Head of caudate nucleus (tissue), 42 donors: ENCODE results near the gene CCNB1IP1.
A peak's percentile ranks its signal among the peaks of the same experiment; 100 is the strongest.
"Not testable (repeated sequence)": the region's sequence is repeated elsewhere in the genome, so short reads cannot be mapped to it uniquely, and the experiment has no call there.

Experiments
- DNase-seq, 42 donors: peaks; one replicate each; pipeline versions ENCODE4 v3.0.0 to v3.0.0-alpha.2; 2020 to 2021; ENCODE audit warnings: mixed read lengths in 7 of 42
- intact Hi-C: fragments of 100-400 bp; cut with DNase I; formaldehyde crosslinking; loops from one replicate; pipeline ENCODE4 v1.15.0; 2022

Gene CCNB1IP1, protein sequence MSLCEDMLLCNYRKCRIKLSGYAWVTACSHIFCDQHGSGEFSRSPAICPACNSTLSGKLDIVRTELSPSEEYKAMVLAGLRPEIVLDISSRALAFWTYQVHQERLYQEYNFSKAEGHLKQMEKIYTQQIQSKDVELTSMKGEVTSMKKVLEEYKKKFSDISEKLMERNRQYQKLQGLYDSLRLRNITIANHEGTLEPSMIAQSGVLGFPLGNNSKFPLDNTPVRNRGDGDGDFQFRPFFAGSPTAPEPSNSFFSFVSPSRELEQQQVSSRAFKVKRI

DNA sequence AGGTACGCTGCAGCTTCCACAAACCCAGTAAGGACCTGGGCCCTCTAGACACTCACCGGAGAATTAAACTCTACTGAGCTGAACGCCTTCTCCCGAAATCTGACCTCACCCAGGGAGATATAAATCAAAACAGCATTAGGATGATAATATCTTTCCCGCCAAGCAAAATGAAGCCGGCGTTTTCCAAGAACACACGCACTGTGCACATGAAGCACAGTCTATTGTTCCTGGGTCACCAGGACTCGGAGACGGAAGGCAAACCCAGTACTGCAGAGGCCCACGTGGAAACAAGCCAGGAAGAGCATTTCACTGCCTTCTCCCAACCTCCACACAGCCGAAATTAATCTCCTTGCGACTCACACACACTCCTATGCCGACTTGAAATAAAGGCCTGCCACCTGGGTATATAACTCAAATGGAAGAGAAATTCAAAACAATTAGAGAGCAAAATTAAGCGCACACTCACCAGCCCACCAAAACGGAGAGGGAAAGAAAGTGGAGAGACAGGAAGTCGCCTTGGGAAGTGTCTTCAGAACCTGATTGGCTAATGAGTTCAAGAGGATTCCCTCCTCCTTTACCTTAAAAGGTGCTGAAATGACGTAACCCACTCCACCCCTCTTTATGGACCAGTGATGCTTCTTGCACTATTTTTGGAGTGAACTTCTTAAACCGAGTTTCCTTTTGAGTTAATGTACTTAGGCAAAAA lies at the start of gene CCNB1IP1:
CCNB1IP1 (minus strand) TSS at position 492 of the 706 bp plus-strand sequence. CDS start 16,756 bp downstream, outside the sequence.
- intact Hi-C loops = no loop called here
- DNase-seq = peak; percentile 27 to 90 (median 64)

DNA sequence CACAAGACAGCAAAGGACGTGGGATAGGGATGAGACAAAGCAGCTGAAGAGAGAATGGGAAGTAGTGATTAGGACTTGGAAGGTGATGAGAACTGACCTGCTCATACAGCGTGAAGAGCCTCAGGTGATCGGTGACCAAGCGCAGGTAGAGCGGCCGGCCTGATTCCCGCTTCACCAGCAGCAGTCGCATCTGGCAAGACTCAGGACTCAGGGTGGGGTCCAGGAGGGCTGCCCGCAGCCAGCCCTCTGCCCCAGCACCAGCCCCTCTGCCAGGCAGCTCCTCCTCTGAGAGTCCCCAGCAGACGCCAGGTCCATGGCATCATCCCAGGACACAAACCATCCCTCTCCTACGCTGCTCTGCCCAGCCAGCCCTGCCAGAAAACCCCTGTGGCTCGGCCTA lies 49.4 kb upstream of the CCNB1IP1 start:
- intact Hi-C loops = no loop called here
- no peak for DNase-seq

DNA sequence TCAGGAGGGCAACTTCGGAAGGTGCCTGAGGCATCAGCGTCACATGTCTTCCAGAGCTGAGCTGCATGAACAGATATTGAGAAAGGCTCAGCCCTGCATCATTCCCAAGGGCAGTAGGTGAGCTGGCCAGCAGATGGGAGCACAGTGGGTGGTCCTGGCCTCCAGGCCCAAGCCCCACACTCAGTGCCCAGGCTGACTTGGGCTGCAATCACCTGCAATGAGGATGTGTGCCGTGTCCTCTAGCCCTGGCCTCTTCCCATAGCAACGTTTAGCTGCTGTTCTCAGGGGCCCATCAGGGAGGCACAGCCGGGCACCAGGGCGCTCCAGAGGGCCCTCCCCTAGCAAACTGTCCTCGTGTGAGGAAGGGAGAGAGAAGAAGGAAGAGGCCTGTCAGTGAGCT lies 48.3 kb upstream of the CCNB1IP1 start:
- intact Hi-C loops = no loop called here
- no peak for DNase-seq

DNA sequence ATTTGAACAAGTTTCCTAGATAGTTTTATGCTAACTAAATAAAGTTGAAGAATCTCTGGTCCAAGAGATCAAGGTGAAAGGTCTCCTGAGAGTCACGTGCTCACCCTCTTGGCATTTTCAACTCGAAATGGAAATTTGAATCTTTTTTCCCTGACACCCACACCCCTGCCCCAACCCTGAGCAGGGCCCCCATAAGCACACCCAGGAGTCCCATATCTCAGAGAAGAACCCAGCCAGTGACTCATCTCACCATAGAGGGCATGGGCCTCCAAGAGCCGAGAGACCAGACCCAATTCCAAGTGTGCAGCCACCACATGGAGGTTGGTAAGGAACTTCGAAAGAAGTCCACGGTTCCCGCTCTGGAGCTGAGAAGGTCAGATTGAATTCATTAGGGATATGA lies 47.6 kb upstream of the CCNB1IP1 start:
- DNase-seq = no peak
- intact Hi-C loops = no loop called here

DNA sequence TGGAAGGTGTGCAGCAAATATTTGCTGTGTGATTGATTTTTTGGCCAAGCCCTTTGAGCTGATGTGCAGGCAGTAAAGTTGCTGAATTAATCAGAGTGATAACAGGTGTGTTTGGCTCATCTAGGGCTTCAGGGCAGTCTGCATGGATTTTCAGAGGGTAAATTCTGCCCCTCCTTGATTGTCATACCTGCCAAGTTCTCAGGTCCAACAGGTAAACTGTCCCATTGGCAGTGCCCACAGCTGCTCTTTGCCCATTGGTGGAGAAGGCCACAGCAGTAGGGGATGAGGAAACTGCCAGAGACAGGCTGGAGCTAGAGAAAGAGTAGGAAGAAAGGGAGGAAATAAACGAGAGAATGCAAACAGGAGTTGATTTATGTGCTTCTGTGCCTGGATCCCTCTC lies 46.7 kb upstream of the CCNB1IP1 start:
- intact Hi-C loops = no loop called here
- no peak for DNase-seq

DNA sequence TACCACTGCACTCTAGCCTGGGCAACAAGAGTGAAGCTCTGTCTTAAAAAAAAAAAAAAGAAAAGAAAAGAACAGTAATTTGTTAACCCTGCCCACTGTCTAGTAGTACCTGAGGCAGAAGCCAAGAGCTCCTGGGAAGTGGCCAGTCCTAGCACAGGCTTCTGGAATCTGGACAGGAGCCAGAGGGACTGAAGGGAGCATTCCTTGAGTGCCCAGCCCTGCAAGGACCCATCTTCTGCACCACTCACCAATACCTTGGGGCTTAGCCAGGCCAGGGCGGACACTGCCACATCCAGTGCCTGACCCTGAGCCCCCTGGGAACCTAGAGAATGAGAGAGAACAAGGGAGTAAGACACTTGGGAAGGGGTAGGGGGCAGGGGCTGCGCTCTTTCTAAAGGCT lies 44.1 kb upstream of the CCNB1IP1 start:
- no peak for DNase-seq
- intact Hi-C loops = no loop called here

DNA sequence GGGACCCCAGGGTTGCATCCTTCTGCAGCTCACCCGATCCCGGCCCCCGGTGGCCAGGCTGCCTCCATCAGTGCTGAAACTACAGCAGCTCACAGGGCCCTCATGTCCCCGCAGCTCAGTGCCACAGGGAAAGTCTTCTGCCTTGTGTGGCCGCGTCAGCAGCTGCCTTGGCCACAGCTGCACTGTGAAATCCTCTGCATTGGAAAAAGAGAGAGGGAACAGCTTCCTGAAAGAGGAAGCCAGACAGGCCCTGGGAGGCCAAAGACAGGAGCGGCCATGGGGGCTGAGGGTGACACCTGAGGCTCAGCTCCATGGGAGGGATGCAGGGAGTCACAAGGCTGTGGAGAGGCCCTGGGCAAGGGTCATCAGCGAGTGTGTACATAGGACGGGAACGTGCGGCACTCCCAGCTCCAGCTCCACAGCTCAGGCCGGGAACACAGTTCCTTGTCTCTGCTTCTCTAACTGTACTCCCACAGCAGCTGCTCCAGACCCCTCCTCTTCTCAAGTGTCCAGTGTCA lies 43.1 kb upstream of the CCNB1IP1 start:
- intact Hi-C loops = no loop called here
- DNase-seq = no peak

DNA sequence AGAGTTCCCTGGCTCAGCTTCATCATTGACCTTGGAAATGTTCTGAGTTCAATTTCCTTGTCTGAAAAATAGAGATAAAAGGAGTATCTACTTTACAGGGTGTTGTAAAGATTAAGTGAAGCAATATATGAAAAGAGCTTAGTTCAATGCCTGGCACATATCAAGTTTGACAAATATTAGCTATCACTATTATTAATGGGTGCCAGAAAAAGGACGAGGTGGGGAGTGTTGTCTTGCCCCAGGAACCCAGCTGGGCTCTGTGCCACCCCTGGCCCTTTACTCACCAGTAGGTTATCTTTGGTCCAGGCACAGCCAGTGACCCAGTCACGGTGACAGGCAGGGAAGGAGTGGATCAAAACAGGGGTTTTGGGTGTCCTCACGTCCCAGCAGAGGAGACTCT lies 42.4 kb upstream of the CCNB1IP1 start:
- no peak for DNase-seq
- intact Hi-C loops = no loop called here

DNA sequence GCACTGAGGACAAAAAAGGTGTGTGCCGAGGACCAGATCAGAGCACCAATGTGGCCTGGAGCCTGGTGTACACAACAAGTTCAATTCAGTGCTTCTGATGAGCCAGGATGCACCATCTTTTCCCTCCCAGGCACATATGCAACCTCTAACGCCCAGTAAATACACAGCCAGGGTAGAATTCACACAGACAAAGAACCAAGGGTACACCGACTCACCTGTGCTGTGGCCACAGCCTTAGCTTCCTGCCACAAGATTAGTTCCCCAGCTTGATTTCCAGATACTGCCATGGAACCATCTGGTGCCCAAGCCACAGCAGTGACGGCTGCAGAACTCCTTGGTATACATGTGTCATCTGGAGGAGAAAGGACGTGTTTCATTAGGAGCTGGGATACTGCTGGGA lies 39.7 kb upstream of the CCNB1IP1 start:
- DNase-seq = no peak
- intact Hi-C loops = no loop called here

DNA sequence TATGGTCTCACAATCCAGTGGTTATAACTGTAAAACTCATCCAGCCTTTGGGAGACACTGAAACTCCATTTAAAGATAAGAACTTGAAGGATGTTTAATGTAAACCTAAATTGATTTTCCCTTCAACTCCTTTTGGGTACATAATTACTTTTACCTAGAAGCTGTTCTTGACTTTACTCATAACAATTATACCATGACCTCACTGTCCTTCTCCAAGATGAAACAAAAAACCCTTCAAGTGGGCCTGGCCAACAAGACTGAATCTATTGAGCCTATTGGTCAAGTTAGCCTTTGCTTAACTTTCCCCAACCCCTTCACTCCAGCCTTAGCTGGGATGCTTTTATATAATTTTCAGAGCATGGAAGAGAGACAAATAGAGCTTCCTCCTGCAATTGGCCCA lies 32.8 kb upstream of the CCNB1IP1 start:
- DNase-seq = no peak
- intact Hi-C loops = no loop called here

DNA sequence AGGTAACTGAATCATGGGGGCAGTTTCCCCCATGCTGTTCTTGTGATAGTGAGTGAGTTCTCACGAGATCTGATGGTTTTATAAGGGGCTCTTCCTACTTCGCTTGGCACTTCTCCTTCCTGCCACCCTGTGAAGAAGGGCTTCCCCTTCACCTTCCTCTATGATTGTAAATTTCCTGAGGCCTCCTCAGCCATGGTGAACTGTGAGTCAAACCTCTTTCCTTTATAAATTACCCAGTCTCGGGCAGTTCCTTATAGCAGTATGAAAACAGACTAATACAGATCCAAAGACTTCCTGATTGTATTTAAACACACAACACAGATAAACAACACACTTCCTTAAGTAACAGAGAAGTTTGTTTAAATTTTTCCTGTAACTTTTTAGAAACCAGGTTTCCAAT lies 25.4 kb upstream of the CCNB1IP1 start:
- intact Hi-C loops, DNase-seq: not testable (repeated sequence)

DNA sequence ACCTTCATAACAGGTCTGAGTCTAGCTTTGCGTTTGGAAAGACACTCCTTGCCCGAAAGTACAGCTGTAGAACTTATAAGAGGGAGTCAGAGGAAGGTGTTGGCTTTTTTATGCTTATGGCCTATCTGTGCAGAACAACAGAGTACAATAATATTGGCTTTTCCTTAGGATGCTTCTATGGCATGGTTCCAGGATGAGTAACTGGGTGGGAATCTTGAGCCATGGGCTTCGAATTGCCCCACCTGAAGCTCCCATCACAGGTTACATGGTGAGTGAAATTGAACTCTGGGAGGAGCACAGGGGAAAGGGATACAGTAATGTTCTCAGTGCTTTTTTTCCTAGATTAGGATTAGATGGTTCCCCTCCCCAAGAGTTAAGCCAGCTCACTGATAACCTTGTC lies 23.3 kb upstream of the CCNB1IP1 start:
- intact Hi-C loops = no loop called here
- DNase-seq = no peak

DNA sequence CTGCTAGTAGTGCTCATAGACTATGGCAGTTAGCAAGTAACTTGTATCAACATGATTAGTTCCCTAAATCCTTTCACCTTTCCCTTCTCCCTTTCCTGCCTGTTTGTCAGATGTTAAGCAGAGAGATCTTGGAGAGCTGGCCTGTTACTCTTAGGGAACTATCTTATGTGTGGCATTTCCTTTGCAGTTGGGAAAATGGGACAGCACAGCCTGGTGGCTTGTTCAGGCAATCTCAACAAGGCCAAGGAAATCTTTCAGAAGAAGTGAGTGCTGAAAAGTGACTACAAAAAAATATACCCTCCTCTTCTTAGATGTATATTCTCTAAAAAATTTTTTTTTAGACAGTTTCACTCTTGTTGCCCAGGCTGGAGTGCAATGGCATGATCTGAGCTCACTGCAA lies 17.8 kb upstream of the CCNB1IP1 start:
- no peak for DNase-seq
- intact Hi-C loops = no loop called here

DNA sequence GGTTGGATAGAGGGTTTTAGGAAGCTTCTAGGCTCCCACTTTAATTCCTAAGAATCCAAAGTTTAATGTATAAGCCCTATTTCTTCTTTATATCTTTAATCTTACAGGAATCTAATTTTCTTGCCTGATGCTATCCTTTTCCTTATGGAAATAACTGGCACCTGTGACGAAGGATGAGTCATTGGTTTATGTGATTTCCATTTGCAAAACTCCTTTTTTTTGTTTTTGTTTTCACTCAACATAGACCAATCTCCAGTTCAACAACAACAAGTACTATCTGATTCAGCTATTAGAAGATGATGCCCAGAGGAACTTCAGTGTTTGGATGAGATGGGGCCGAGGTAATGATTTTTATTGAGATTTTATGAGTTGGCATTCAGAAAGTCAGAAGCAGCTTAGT lies 17.2 kb upstream of the CCNB1IP1 start:
- DNase-seq = no peak
- intact Hi-C loops = no loop called here

DNA sequence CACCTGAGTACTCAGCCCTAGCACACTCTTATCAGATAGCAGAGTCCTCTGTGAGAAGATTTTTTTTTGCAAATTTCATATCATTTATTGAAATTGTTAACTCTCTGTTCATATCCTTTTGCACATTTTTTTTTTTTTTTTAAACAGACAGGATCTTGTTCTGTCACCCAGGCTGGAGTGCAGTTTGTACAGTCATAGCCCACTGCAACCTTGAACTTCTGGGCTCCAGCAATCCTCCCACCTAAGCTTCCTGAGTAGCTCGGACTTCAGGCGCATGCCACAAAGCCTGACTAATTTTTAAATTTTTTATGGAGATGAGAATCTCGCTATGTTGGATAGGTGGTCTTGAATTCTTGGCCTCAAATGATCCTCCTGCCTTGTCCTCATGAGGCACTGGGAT lies 14.7 kb upstream of the CCNB1IP1 start:
- intact Hi-C loops = no loop called here
- no peak for DNase-seq

DNA sequence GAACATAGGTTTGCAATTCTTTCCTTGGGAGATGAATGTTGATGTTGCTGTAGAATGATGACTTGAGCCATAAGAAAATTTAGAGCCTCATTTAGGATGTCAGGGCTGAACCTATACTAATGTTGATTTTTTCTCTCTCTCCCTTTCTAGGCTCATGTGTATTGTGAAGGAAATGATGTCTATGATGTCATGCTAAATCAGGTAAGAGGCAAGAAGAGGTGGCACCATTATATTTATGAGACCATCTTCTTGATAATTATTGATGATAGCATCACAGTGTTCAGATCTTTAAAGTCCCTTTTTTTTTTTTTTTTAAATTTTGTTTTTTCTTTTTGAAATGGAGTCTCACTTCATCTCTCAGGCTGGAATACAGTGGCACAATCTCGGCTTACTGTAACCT lies 13.6 kb upstream of the CCNB1IP1 start:
- DNase-seq = no peak
- intact Hi-C loops = no loop called here

DNA sequence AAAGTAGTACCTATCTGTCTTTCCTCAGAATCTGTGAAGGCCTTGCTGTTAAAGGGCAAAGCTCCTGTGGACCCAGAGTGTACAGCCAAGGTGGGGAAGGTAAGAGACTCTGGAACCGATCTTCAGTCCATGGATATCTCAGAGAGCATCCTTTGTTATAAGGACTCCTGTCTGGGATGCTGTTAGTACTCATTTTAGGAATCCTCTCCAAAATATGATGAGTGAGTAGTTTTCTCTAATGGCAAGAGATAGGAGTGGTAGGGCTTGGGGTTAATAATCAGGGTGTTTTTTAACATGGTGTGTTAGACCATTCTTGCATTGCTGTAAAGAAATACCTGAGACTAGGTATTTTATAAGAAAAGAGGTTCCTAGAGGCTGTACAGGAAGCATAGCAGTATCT lies 12.3 kb upstream of the CCNB1IP1 start:
- intact Hi-C loops = no loop called here
- no peak for DNase-seq

DNA sequence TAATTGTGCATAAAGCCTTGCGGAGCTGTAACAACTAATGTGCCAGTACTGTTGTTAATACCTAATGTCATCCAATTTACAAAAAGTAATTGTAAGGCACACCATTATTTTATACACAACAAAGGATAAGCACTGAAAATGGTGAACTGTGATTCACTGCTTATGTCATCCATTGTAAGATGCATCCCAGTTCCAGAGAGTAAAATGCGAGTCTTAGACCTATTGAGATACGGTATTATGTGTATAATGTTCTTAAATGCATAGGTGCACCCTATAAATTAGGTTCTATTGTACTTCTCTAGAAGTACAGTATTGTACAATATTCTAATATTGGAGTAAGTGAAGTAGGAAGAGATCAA lies 10.8 kb upstream of the CCNB1IP1 start:
- intact Hi-C loops = loop anchor here (2.0 to 5.0 kb wide), 2 partner anchors 117 to 268 kb away; partner anchors contain the start of gene PIP4P1
- DNase-seq = peak in 1 of 42 donors; percentile 3

DNA sequence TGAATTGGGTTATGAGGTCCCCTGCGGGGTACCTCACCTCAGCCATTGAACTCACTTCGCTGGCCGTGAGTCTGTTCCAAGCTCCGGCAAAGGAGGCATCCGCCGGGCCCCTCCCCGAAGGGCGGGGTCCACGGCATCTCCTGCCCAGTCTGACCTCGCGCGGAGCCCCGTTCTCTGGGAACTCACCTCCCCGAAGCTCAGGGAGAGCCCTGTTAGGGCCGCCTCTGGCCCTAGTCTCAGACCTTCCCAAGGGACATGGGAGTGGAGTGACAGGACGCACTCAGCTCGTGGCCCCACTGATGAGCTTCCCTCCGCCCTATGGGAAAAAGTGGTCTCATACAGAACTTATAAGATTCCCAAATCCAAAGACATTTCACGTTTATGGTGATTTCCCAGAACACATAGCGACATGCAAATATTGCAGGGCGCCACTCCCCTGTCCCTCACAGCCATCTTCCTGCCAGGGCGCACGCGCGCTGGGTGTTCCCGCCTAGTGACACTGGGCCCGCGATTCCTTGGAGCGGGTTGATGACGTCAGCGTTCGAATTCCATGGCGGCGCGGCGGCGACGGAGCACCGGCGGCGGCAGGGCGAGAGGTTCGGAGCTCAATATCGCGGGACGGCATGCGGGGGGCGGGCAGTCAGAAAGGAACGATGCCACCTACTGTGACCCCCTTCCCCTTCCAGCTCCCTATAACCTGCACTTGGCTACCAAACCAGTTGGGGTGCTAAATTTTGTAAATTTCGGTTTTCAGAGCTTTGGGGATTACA lies 10.2 kb upstream of the CCNB1IP1 start, which contains the start of gene PARP2:
PARP2 (plus strand) TSS at position 544 of the 770 bp plus-strand sequence; CDS start at position 551, 7 bp downstream.
- peak; percentile 94 to 100 (median 98) for DNase-seq
- intact Hi-C loops = loop anchor here (2.0 to 5.0 kb wide), 2 partner anchors 118 to 269 kb away; partner anchors contain the start of gene PIP4P1

DNA sequence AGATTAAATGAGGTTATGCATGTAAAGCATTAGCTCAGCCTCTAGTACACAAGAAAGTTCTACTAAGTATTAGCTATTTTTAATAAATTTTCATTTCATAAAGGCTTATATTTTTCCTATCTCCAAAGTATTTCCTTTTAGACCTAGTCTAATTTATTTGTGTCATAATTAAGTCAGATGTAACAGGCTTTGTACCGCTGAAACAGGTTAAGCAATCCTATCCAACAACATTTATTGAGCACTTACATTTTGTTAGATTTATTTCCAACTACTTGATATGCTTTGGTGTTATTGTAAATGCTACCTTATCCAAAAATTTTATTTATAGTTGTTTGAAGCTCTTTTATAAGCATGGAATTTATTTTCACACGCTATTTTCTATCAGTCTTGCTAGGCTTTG lies 8.6 kb upstream of the CCNB1IP1 start:
- intact Hi-C loops = loop anchor here (2.0 to 5.0 kb wide), 2 partner anchors 119 to 271 kb away; partner anchors contain the start of gene PIP4P1

More for the DNA sequence above, 8.6 kb upstream of the CCNB1IP1 start:
- no peak for DNase-seq
